ENCODE results near the gene CDH23. TPM values are rescaled to one million over a fixed set of nuclear protein-coding genes. Genes with fewer than 3 reads are reported as not detected.

Gene CDH23
- total RNA-seq, 1 experiment from 2014 or later: 7.8 TPM

DNA sequence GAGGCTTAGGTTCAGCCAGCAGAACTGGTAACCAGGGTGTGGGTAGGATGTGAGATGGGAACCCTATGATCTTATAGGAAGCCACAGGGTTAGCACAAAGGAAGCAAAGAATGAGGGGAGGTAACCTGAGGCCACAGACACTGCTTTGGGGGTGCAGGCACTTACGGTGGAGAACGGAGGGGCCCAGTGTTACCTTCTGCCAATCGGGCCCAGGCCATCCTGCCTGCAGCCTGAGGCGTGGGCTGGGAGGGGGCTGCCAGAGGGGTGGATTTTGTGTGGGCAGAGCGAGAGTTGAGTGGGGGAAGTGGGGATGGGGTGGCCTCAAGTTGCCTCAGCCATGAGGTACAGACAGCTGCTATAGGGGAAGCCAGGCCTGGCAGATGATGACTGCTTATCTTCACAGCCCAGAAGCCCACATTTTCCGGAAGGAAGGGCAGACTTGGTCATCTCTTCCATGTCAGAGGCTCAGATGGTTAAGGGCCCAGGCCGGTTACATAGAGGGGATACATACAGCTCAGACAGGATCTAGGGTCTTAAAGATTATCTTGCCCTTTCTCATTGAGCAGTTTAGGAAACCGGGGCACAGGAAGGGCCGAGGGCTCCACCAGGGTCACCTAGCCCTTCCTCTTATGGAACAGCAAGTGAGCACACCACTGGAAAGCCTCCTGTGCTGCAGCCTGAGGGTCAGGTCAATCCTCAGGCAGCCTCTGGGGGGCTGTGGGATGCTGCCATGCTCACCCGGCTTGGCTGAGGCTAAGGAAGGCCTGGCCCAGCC, 401.0 kb downstream of the CDH23 start:
- no peaks in the 10 kb centered on the region for H3K9me2 ChIP-seq (ENCODE audit: insufficient read depth)
- no peaks in the 10 kb centered on the region for H3K4me1 ChIP-seq (replicated peaks; ENCODE audit: insufficient read depth)
- ChIA-PET CTCF (no interaction called here), POLR2A (ENCODE audit: unreplicated experiment) (no interaction called here)
- H3K9me3 ChIP-seq (ENCODE audit: insufficient read depth, low read depth): no peaks in the 10 kb centered on the region
- no peaks in the 10 kb centered on the region for H3K79me2 ChIP-seq (ENCODE audit: low read depth)
- DNase-seq: no peak
- intact Hi-C loops (cut with micrococcal nuclease; ENCODE audit: unreplicated experiment): no loop called here
- TF ChIP-seq, protein P1, sequence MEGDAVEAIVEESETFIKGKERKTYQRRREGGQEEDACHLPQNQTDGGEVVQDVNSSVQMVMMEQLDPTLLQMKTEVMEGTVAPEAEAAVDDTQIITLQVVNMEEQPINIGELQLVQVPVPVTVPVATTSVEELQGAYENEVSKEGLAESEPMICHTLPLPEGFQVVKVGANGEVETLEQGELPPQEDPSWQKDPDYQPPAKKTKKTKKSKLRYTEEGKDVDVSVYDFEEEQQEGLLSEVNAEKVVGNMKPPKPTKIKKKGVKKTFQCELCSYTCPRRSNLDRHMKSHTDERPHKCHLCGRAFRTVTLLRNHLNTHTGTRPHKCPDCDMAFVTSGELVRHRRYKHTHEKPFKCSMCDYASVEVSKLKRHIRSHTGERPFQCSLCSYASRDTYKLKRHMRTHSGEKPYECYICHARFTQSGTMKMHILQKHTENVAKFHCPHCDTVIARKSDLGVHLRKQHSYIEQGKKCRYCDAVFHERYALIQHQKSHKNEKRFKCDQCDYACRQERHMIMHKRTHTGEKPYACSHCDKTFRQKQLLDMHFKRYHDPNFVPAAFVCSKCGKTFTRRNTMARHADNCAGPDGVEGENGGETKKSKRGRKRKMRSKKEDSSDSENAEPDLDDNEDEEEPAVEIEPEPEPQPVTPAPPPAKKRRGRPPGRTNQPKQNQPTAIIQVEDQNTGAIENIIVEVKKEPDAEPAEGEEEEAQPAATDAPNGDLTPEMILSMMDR (conservative IDR thresholded peaks at IDR 0.05): no peak
- TF ChIP-seq EZH2 (IDR thresholded peaks at IDR 0.05; ENCODE audit: low read depth): no peak
- no TSS peak for BruUV-seq (replicated peaks)
- H3F3A ChIP-seq (ENCODE audit: insufficient read depth, low read depth): no peaks in the 10 kb centered on the region
- H2AFZ ChIP-seq: no peak overlapping the region
- no peak overlapping the region for H3K4me3 ChIP-seq
- H4K20me1 ChIP-seq (ENCODE audit: insufficient read depth): no peaks in the 10 kb centered on the region
- no peak overlapping the region for H3K4me2 ChIP-seq
- H3K36me3 ChIP-seq (ENCODE audit: low read depth): no peaks in the 10 kb centered on the region
- no peak overlapping the region for H3K27ac ChIP-seq
- peaks cover 41% of the 10 kb centered on the region for H3K27me3 ChIP-seq (ENCODE audit: insufficient read depth, low read depth)

DNA sequence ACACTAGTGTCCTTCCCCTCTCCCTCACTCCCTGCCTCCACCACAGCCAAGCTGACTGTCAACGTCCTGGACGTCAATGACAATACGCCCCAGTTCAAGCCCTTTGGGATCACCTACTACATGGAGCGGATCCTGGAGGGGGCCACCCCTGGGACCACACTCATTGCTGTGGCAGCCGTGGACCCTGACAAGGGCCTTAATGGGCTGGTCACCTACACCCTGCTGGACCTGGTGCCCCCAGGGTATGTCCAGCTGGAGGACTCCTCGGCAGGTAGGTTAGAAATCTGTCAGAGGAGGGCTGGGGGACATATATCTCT, 401.5 kb downstream of the CDH23 start:
- Histone ChIP-seq H3K27ac (no peak overlapping the region), H3K9me2 (ENCODE audit: insufficient read depth) (no peaks in the 10 kb centered on the region), H3K4me2 (no peak overlapping the region), H3K4me3 (no peak overlapping the region), H3F3A (ENCODE audit: insufficient read depth, low read depth) (no peaks in the 10 kb centered on the region), H4K20me1 (ENCODE audit: insufficient read depth) (no peaks in the 10 kb centered on the region), H3K27me3 (ENCODE audit: insufficient read depth, low read depth) (peaks cover 37% of the 10 kb centered on the region; the same call in 1 of the 2 replicates), H3K9me3 (ENCODE audit: insufficient read depth, low read depth) (no peaks in the 10 kb centered on the region), H2AFZ (no peak overlapping the region), H3K79me2 (ENCODE audit: low read depth) (no peaks in the 10 kb centered on the region), H3K4me1 (replicated peaks; ENCODE audit: insufficient read depth) (no peaks in the 10 kb centered on the region), H3K36me3 (ENCODE audit: low read depth) (no peaks in the 10 kb centered on the region)
- ChIA-PET CTCF (no interaction called here), POLR2A (ENCODE audit: unreplicated experiment) (no interaction called here)
- DNase-seq: no peak
- BruUV-seq (replicated peaks): no TSS peak
- intact Hi-C loops (cut with micrococcal nuclease; ENCODE audit: unreplicated experiment): no loop called here
- no peak for TF ChIP-seq EZH2 (IDR thresholded peaks at IDR 0.05; ENCODE audit: low read depth)
- TF ChIP-seq, protein P1 (conservative IDR thresholded peaks at IDR 0.05): no peak

DNA sequence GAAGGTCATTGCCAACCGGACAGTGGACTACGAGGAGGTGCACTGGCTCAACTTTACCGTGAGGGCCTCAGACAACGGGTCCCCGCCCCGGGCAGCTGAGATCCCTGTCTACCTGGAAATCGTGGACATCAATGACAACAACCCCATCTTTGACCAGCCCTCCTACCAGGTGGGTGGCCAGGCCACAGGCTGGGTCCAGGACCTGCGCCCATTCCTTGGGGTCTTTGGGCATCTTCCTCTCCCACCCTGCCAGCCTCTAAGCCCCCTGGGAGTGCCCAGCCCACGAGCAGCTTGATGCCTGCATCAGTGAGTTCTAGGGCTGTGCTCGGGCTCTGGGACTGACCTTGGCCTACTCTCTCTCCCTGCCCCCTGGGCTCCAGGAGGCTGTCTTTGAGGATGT, 402.4 kb downstream of the CDH23 start:
- no peak overlapping the region for H3K4me2 ChIP-seq
- intact Hi-C loops (cut with micrococcal nuclease; ENCODE audit: unreplicated experiment): no loop called here
- POLR2A ChIA-PET (ENCODE audit: unreplicated experiment): no interaction called here
- H2AFZ ChIP-seq: no peak overlapping the region
- TF ChIP-seq EZH2 (IDR thresholded peaks at IDR 0.05; ENCODE audit: low read depth): no peak
- TF ChIP-seq, protein P1 (conservative IDR thresholded peaks at IDR 0.05): no peak
- no peaks in the 10 kb centered on the region for H3K4me1 ChIP-seq (replicated peaks; ENCODE audit: insufficient read depth)
- no peaks in the 10 kb centered on the region for H4K20me1 ChIP-seq (ENCODE audit: insufficient read depth)
- no peak overlapping the region for H3K4me3 ChIP-seq
- no peaks in the 10 kb centered on the region for H3K9me2 ChIP-seq (ENCODE audit: insufficient read depth)
- H3K27me3 ChIP-seq (ENCODE audit: insufficient read depth, low read depth): peaks cover 29% of the 10 kb centered on the region; the same call in 1 of the 2 replicates
- CTCF ChIA-PET: no interaction called here
- no peaks in the 10 kb centered on the region for H3K36me3 ChIP-seq (ENCODE audit: low read depth)
- BruUV-seq (replicated peaks): no TSS peak
- no peaks in the 10 kb centered on the region for H3K79me2 ChIP-seq (ENCODE audit: low read depth)
- no peaks in the 10 kb centered on the region for H3F3A ChIP-seq (ENCODE audit: insufficient read depth, low read depth)
- H3K9me3 ChIP-seq (ENCODE audit: insufficient read depth, low read depth): no peaks in the 10 kb centered on the region
- no peak overlapping the region for H3K27ac ChIP-seq
- DNase-seq: no peak
